T-cell (primary cell): ENCODE results near the gene TMEM213. TPM values are rescaled to one million over a fixed set of nuclear protein-coding genes. Genes with fewer than 3 reads are reported as not detected.
"Not testable (repeated sequence)": the region's sequence is repeated elsewhere in the genome, so short reads cannot be mapped to it uniquely, and the experiment has no call there.

Experiments
- ATAC-seq, 4 experiments: fragments of 200-7000 bp in 3 of 4; fragments of 150-1000 bp in 1 of 4; cut with Tn5 transposase; replicated peaks in 1 of 4; 1 replicate in 3 of 4; 2 replicates in 1 of 4; pipeline ENCODE4 v1.10.0; 2021; ENCODE audit warnings: moderate library complexity in 3 of 4, mild to moderate bottlenecking in 2 of 4, moderate number of reproducible peaks in 1 of 4
- CTCF ChIA-PET, 2 donors: fragments of 300-600 bp; sonication (Branson Sonifier 250); formaldehyde crosslinking; loops; one replicate each; lab custom pipeline; 2022; ENCODE audit warnings: antibody characterized with exemption in 2 of 2; lab: Charles Lee
- POLR2A ChIA-PET, 2 donors: fragments of 300-600 bp; sonication (Branson Sonifier 250); formaldehyde crosslinking; loops; one replicate each; lab custom pipeline; 2022; ENCODE audit warnings: antibody characterized with exemption in 2 of 2; lab: Charles Lee
- DNase-seq, 35 experiments: peaks; one replicate each; pipeline versions ENCODE4 v3.0.0 to v3.0.0-alpha.2; 2013 to 2023
- H3K27ac ChIP-seq: one replicate; pipeline ENCODE4 v1.5.1; 2013; ENCODE audit warnings: low read length
- H3K27me3 ChIP-seq, 2 experiments: replicated peaks in 1 of 2; 1 replicate in 1 of 2; 2 replicates in 1 of 2; pipeline versions ENCODE4 v1.6.1 to v1.7.0; 2013; ENCODE audit warnings: low read length in 1 of 2, mixed read lengths in 1 of 2; ENCODE audit not compliant: control insufficient read depth in 2 of 2, insufficient read depth in 2 of 2; ENCODE audit errors: extremely low read depth in 1 of 2
- H3K36me3 ChIP-seq, 2 donors: 1 replicate in 1 of 2; 2 replicates in 1 of 2; pipeline versions ENCODE4 v1.6.1 to v1.7.0; 2013; ENCODE audit warnings: low read length in 1 of 2; ENCODE audit not compliant: control insufficient read depth in 2 of 2, insufficient read depth in 1 of 2; ENCODE audit errors: extremely low read depth in 1 of 2
- H3K4me1 ChIP-seq, 2 experiments: 1 replicate in 1 of 2; 2 replicates in 1 of 2; pipeline versions ENCODE4 v1.6.1 to v1.7.0; 2013; ENCODE audit warnings: low read length in 2 of 2, mixed read lengths in 1 of 2; ENCODE audit not compliant: insufficient read depth in 2 of 2, control insufficient read depth in 1 of 2; ENCODE audit errors: extremely low read depth in 1 of 2
- H3K4me3 ChIP-seq, 2 donors: 1 replicate in 1 of 2; 2 replicates in 1 of 2; pipeline versions ENCODE4 v1.5.1 to v1.7.0; 2013; ENCODE audit warnings: mild to moderate bottlenecking in 2 of 2, low read length in 1 of 2, moderate library complexity in 1 of 2; ENCODE audit not compliant: control insufficient read depth in 1 of 2; ENCODE audit errors: extremely low read depth in 1 of 2
- H3K9me3 ChIP-seq: 2 replicates; pipeline ENCODE4 v1.7.0; 2013
- H3K27ac Mint-ChIP-seq, 2 donors: one replicate each; pipeline ENCODE4 v1.8.0; 2020 to 2021; ENCODE audit warnings: mild to moderate bottlenecking in 2 of 2, mixed read lengths in 2 of 2
- H3K27me3 Mint-ChIP-seq, 2 donors: one replicate each; pipeline ENCODE4 v1.8.0; 2021 to 2022; ENCODE audit warnings: mixed read lengths in 2 of 2
- H3K36me3 Mint-ChIP-seq: one replicate; pipeline ENCODE4 v1.8.0; 2021; ENCODE audit warnings: mixed read lengths
- H3K4me1 Mint-ChIP-seq, 3 donors: one replicate each; pipeline ENCODE4 v1.8.0; 2020 to 2022; ENCODE audit warnings: mixed read lengths in 3 of 3, mild to moderate bottlenecking in 1 of 3
- H3K4me3 Mint-ChIP-seq, 3 donors: one replicate each; pipeline ENCODE4 v1.8.0; 2020 to 2022; ENCODE audit warnings: mild to moderate bottlenecking in 3 of 3, mixed read lengths in 3 of 3, moderate library complexity in 3 of 3
- H3K9me3 Mint-ChIP-seq, 3 donors: one replicate each; pipeline ENCODE4 v1.8.0; 2020 to 2022; ENCODE audit warnings: mixed read lengths in 3 of 3
- WGBS: methylation state at CpG from one replicate; pipeline ENCODE4 v1.1.5; 2013; ENCODE audit warnings: missing lambda C conversion rate; ENCODE audit not compliant: insufficient coverage; 5-methylcytosine and 5-hydroxymethylcytosine counted together
- total RNA-seq, 35 experiments: library from RNA in 6 of 35; stranded (reverse) in 6 of 35; fragments of 120-200 nt in 1 of 35; gene quantifications; one replicate each; pipeline versions ENCODE4 v1.2.1 to v1.2.4 and lab custom pipeline; 2013 to 2026

Gene TMEM213
- total RNA-seq, 5 donors from 2014 or later (not counting 1 experiment from before 2014, with no cell fraction given) = not detected

- Histone ChIP-seq H3K36me3 (no peaks in the 10 kb centered on the region), H3K4me1 (no peaks in the 10 kb centered on the region), H3K9me3 (no peaks in the 10 kb centered on the region), H3K4me3 (no peak overlapping the region), H3K27ac (no peak overlapping the region), H3K27me3 (peaks cover 0 to 4% of the 10 kb centered on the region in 2 experiments)
- peaks cover 5% of the 10 kb centered on the region for H3K36me3 Mint-ChIP-seq
- no peak overlapping the region for H3K27ac Mint-ChIP-seq
- H3K27me3 Mint-ChIP-seq = peaks cover 0 to 11% of the 10 kb centered on the region in 2 donors
- ChIA-PET CTCF (no interaction called here), POLR2A (no interaction called here)
- no CpG with 5 or more reads among the region's 2 CpGs for WGBS
- H3K4me1 Mint-ChIP-seq = no peaks in the 10 kb centered on the region
- peaks cover 0 to 7% (median 4%) of the 10 kb centered on the region in 3 donors for H3K9me3 Mint-ChIP-seq
- DNase-seq (no peak), ATAC-seq (no peak)
- no peak overlapping the region for H3K4me3 Mint-ChIP-seq
Measured at GRCh38 chr7:138781004-138781403, 16.8 kb upstream of the TMEM213 start.

GRCh38 chr7:138784692-138785091 lies 13.1 kb upstream of the TMEM213 start:
- Mint-ChIP-seq H3K27me3 (peaks cover 0 to 15% of the 10 kb centered on the region in 2 donors), H3K9me3 (peaks cover 8 to 12% (median 11%) of the 10 kb centered on the region in 3 donors), H3K27ac (no peak overlapping the region), H3K36me3 (peaks cover 8% of the 10 kb centered on the region), H3K4me1 (no peaks in the 10 kb centered on the region), H3K4me3 (no peak overlapping the region)
- H3K27me3 ChIP-seq = peaks cover 0 to 10% of the 10 kb centered on the region in 2 experiments
- H3K27ac ChIP-seq = no peak overlapping the region
- ATAC-seq (no peak), DNase-seq (no peak)
- no peaks in the 10 kb centered on the region for H3K4me1 ChIP-seq
- ChIA-PET CTCF (no interaction called here), POLR2A (interaction anchor here in 1 of 2 donors (0.6 kb wide), 1 partner anchor 8 kb away, joined by 3 read pairs; no protein-coding TSS in a partner anchor)
- no peaks in the 10 kb centered on the region for H3K9me3 ChIP-seq
- 38% methylated on average over 2 of the region's 4 CpGs for WGBS
- no peaks in the 10 kb centered on the region for H3K36me3 ChIP-seq
- no peak overlapping the region for H3K4me3 ChIP-seq

GRCh38 chr7:138785587-138786437 lies 12.0 kb upstream of the TMEM213 start:
- H3K4me1 Mint-ChIP-seq = no peaks in the 10 kb centered on the region
- H3K9me3 Mint-ChIP-seq = peaks cover 8 to 13% (median 11%) of the 10 kb centered on the region in 3 donors
- DNase-seq (no peak), ATAC-seq (no peak)
- no peaks in the 10 kb centered on the region for H3K4me1 ChIP-seq
- peaks cover 8% of the 10 kb centered on the region for H3K36me3 Mint-ChIP-seq
- ChIA-PET CTCF (interaction anchor here in 1 of 2 donors (0.7 kb wide), 1 partner anchor 41 kb away, joined by 3 read pairs; no protein-coding TSS in a partner anchor), POLR2A (no interaction called here)
- H3K36me3 ChIP-seq = no peaks in the 10 kb centered on the region
- peaks cover 0 to 10% of the 10 kb centered on the region in 2 experiments for H3K27me3 ChIP-seq
- peaks cover 0 to 16% of the 10 kb centered on the region in 2 donors for H3K27me3 Mint-ChIP-seq
- H3K4me3 ChIP-seq = no peak overlapping the region
- WGBS = 57% methylated on average over 5 of the region's 10 CpGs
- H3K9me3 ChIP-seq = no peaks in the 10 kb centered on the region
- H3K27ac ChIP-seq = no peak overlapping the region
- no peak overlapping the region for H3K4me3 Mint-ChIP-seq
- no peak overlapping the region for H3K27ac Mint-ChIP-seq

- ChIA-PET CTCF (interaction anchor here in 1 of 2 donors (0.5 kb wide), 1 partner anchor 256 kb away, joined by 6 read pairs; no protein-coding TSS in a partner anchor), POLR2A (no interaction called here)
- H3K36me3 Mint-ChIP-seq = no peaks in the 10 kb centered on the region
- no peak for DNase-seq
- H3K4me3 Mint-ChIP-seq = no peak overlapping the region
- peaks cover 0 to 3% (median 0%) of the 10 kb centered on the region in 3 donors for H3K9me3 Mint-ChIP-seq
- no peaks in the 10 kb centered on the region for H3K9me3 ChIP-seq
- no peak overlapping the region for H3K4me3 ChIP-seq
- peaks cover 2 to 8% of the 10 kb centered on the region in 2 experiments for H3K4me1 ChIP-seq
- H3K27ac Mint-ChIP-seq = no peak overlapping the region
- no peaks in the 10 kb centered on the region for H3K36me3 ChIP-seq
- H3K27ac ChIP-seq = no peak overlapping the region
- WGBS = 85% methylated on average over 9 of the region's 9 CpGs
- peaks cover 0 to 3% of the 10 kb centered on the region in 2 donors for H3K27me3 Mint-ChIP-seq
- ATAC-seq = no peak
- H3K4me1 Mint-ChIP-seq = peaks cover 8 to 17% (median 16%) of the 10 kb centered on the region in 3 donors
- H3K27me3 ChIP-seq = peaks cover 0 to 8% of the 10 kb centered on the region in 2 experiments
Measured at GRCh38 chr7:138796038-138796615, 1.7 kb upstream of the TMEM213 start.

GRCh38 chr7:138797046-138797445 lies 748 bp upstream of the TMEM213 start:
- H3K4me3 ChIP-seq, H3K4me3 Mint-ChIP-seq, ATAC-seq, H3K27ac Mint-ChIP-seq, H3K36me3 Mint-ChIP-seq, H3K9me3 ChIP-seq, H3K27me3 Mint-ChIP-seq, H3K9me3 Mint-ChIP-seq, POLR2A ChIA-PET, DNase-seq, H3K27me3 ChIP-seq, H3K27ac ChIP-seq, CTCF ChIA-PET, H3K4me1 ChIP-seq, H3K36me3 ChIP-seq: not testable (repeated sequence)
- peaks cover 8 to 17% (median 16%) of the 10 kb centered on the region in 3 donors for H3K4me1 Mint-ChIP-seq
- 0% methylated on average over 1 of the region's 4 CpGs for WGBS

- H3K27ac Mint-ChIP-seq = no peak overlapping the region
- no peak overlapping the region for H3K4me3 ChIP-seq
- H3K4me1 Mint-ChIP-seq = peaks cover 8 to 17% (median 16%) of the 10 kb centered on the region in 3 donors
- peaks cover 0 to 8% of the 10 kb centered on the region in 2 experiments for H3K27me3 ChIP-seq
- DNase-seq = no peak
- ChIA-PET CTCF (interaction anchor here in 1 of 2 donors (0.5 kb wide), 1 partner anchor 248 kb away, joined by 4 read pairs; no protein-coding TSS in a partner anchor), POLR2A (no interaction called here)
- no peak overlapping the region for H3K27ac ChIP-seq
- no CpG with 5 or more reads among the region's 5 CpGs for WGBS
- H3K9me3 Mint-ChIP-seq = no peaks in the 10 kb centered on the region
- ATAC-seq = no peak
- H3K4me3 Mint-ChIP-seq = no peak overlapping the region
- H3K9me3 ChIP-seq = no peaks in the 10 kb centered on the region
- H3K4me1 ChIP-seq = peaks cover 2 to 8% of the 10 kb centered on the region in 2 experiments
- H3K36me3 Mint-ChIP-seq = no peaks in the 10 kb centered on the region
- peaks cover 0 to 6% of the 10 kb centered on the region in 2 donors for H3K27me3 Mint-ChIP-seq
- no peaks in the 10 kb centered on the region for H3K36me3 ChIP-seq
Measured at GRCh38 chr7:138798836-138799235, 1.0 kb downstream of the TMEM213 start.
